Measurements from ENCODE around the gene PPP1R12B.

The PPP1R12B gene

DNA sequence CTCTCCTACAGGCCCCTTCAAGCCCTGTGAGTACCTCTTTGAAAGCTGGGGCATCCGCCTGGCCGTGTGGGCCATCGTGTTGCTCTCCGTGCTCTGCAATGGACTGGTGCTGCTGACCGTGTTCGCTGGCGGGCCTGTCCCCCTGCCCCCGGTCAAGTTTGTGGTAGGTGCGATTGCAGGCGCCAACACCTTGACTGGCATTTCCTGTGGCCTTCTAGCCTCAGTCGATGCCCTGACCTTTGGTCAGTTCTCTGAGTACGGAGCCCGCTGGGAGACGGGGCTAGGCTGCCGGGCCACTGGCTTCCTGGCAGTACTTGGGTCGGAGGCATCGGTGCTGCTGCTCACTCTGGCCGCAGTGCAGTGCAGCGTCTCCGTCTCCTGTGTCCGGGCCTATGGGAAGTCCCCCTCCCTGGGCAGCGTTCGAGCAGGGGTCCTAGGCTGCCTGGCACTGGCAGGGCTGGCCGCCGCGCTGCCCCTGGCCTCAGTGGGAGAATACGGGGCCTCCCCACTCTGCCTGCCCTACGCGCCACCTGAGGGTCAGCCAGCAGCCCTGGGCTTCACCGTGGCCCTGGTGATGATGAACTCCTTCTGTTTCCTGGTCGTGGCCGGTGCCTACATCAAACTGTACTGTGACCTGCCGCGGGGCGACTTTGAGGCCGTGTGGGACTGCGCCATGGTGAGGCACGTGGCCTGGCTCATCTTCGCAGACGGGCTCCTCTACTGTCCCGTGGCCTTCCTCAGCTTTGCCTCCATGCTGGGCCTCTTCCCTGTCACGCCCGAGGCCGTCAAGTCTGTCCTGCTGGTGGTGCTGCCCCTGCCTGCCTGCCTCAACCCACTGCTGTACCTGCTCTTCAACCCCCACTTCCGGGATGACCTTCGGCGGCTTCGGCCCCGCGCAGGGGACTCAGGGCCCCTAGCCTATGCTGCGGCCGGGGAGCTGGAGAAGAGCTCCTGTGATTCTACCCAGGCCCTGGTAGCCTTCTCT is 30.3 kb upstream of the PPP1R12B start:
- DNase-seq (ENCODE audit: low read depth, low spot score), result no peak
- TF ChIP-seq, protein P1, sequence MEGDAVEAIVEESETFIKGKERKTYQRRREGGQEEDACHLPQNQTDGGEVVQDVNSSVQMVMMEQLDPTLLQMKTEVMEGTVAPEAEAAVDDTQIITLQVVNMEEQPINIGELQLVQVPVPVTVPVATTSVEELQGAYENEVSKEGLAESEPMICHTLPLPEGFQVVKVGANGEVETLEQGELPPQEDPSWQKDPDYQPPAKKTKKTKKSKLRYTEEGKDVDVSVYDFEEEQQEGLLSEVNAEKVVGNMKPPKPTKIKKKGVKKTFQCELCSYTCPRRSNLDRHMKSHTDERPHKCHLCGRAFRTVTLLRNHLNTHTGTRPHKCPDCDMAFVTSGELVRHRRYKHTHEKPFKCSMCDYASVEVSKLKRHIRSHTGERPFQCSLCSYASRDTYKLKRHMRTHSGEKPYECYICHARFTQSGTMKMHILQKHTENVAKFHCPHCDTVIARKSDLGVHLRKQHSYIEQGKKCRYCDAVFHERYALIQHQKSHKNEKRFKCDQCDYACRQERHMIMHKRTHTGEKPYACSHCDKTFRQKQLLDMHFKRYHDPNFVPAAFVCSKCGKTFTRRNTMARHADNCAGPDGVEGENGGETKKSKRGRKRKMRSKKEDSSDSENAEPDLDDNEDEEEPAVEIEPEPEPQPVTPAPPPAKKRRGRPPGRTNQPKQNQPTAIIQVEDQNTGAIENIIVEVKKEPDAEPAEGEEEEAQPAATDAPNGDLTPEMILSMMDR (IDR thresholded peaks at IDR 0.05; ENCODE audit: insufficient read depth, low read length, missing control alignments), result no peak
- H3K4me3 ChIP-seq (ENCODE audit: low read depth, low read length), result no peak overlapping the region
- ChIA-PET CTCF (interaction anchor here (0.7 to 16.8 kb wide), 9 partner anchors 16 to 144 kb away, joined by 3 to 479 read pairs (median 14); partner anchors contain the start of gene LGR6), POLR2A (no interaction called here)

DNA sequence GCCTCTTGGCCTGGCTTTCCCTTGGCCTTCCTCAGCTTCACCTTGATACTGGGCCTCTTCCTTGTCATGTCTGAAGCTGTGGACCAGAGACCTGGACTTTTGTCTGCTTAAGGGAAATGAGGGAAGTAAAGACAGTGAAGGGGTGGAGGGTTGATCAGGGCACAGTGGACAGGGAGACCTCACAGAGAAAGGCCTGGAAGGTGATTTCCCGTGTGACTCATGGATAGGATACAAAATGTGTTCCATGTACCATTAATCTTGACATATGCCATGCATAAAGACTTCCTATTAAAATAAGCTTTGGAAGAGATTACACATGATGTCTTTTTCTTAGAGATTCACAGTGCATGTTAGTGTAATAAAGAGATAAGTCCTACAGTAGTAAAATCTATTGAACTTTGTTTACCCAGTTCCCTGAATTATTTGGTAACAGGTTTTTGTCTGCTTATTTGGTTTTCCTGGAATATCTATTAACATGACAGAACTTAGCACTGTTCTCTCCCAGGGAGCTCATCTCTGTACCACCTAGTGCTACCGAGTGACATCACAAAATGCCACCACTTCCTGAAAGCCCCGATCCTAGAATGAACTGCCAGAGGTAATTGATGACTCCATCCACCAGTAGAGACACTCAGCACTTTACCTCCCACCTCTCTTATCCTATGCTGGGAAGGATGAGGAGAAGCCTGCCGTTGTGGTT is 29.0 kb upstream of the PPP1R12B start:
- no peak overlapping the region for H3K4me3 ChIP-seq (ENCODE audit: low read depth, low read length)
- TF ChIP-seq, protein P1 (IDR thresholded peaks at IDR 0.05; ENCODE audit: insufficient read depth, low read length, missing control alignments), result no peak
- DNase-seq (ENCODE audit: low read depth, low spot score), result no peak
- ChIA-PET CTCF (interaction anchor here (0.7 to 16.8 kb wide), 5 partner anchors 17 to 135 kb away, joined by 3 to 479 read pairs (median 12); partner anchors contain the start of gene LGR6), POLR2A (no interaction called here)

DNA sequence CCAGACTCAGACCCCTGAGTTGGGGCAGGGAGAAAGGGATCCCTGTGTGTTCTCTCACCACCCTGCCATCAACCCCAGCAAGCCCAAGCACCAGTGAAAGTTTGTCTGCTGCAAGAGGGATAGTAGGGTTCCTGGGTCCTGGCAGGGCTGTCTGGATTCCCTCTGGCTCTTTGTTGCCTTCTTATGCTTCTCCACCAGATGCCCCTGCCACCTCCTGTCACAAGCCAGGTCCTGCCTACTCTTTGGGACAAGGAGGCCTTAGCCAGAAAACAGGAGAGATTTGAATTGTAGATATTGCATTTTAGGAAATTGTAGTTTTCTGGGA is 28.5 kb upstream of the PPP1R12B start:
- no peak for DNase-seq (ENCODE audit: low read depth, low spot score)
- CTCF ChIA-PET, result interaction anchor here (0.7 to 16.8 kb wide), 5 partner anchors 12 to 135 kb away, joined by 3 to 479 read pairs (median 12); partner anchors contain the start of gene LGR6
- no peak overlapping the region for H3K4me3 ChIP-seq (ENCODE audit: low read depth, low read length)
- POLR2A ChIA-PET, result no interaction called here
- TF ChIP-seq, protein P1 (IDR thresholded peaks at IDR 0.05; ENCODE audit: insufficient read depth, low read length, missing control alignments), result no peak

DNA sequence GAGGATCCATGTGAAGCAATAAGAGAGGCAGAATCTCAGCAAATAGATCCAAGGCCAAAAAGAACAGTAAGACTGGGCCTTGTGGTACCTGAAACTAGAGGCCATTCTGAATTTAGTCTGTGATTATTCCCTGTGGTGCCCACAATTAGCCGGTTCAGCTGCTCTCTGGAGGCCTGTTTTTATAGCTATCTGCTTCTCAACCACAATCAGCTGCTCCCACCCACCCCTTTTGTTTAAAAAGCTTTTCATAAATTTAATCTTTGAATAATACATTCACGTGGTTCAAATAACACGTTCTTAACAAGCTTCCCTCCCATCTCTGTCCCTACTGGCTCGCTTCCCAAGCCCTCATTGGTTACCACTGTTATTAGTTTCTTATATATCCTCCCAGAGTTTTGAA is 24.8 kb upstream of the PPP1R12B start:
- H3K4me3 ChIP-seq (ENCODE audit: low read depth, low read length), result no peak overlapping the region
- TF ChIP-seq, protein P1 (IDR thresholded peaks at IDR 0.05; ENCODE audit: insufficient read depth, low read length, missing control alignments), result no peak
- no peak for DNase-seq (ENCODE audit: low read depth, low spot score)
- CTCF ChIA-PET, result interaction anchor here (0.7 to 16.8 kb wide), 9 partner anchors 8 to 139 kb away, joined by 3 to 479 read pairs (median 6); partner anchors contain the start of genes LGR6 and UBE2T
- POLR2A ChIA-PET, result no interaction called here

DNA sequence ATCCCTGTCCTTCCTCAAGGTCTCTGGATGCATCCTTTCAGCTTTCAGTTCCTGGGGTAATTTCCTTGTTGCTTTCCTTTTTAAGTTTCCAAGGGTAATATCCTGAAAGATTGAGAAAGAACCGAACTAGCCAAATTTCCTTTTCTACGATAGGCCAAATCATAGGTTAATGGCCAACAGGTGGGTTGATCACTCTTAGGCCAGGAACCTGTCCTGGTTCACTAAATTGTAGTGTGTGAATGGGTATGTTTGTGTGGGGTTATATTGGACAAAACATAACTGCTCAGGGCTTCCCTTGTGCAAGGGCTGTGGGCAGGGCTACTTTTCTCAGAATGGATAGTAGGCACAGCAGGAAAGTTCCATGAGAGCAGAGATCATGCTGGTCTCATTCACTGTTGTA is 23.9 kb upstream of the PPP1R12B start:
- ChIA-PET CTCF (interaction anchor here (1.4 to 16.8 kb wide), 5 partner anchors 9 to 140 kb away, joined by 6 to 479 read pairs (median 6); partner anchors contain the start of gene LGR6), POLR2A (interaction anchor here (0.7 kb wide), 1 partner anchor 33 kb away, joined by 4 read pairs; no protein-coding TSS in a partner anchor)
- no peak overlapping the region for H3K4me3 ChIP-seq (ENCODE audit: low read depth, low read length)
- DNase-seq (ENCODE audit: low read depth, low spot score), result no peak
- TF ChIP-seq, protein P1 (IDR thresholded peaks at IDR 0.05; ENCODE audit: insufficient read depth, low read length, missing control alignments), result no peak

All from AG04449 (cell line).